ENCODE measurements around the gene PWP1. TPM values are rescaled to one million over a fixed set of nuclear protein-coding genes. Genes with fewer than 3 reads are reported as not detected.
A peak's percentile ranks its signal among the peaks of the same experiment; 100 is the strongest.

PWP1 gene
- total and polyA plus RNA-seq, 2 donors (not counting 1 experiment from before 2014, with no cell fraction given): 51.2 to 63.5 TPM

- ATAC-seq (ENCODE audit: low read depth): no peak
- Mint-ChIP-seq H3K4me3 (no peak overlapping the region), H3K27me3 (peaks cover 11% of the 10 kb centered on the region), H3K4me1 (peaks cover 19% of the 10 kb centered on the region), H3K9me3 (ENCODE audit: insufficient read depth) (no peaks in the 10 kb centered on the region), H3K27ac (peak overlapping the region; percentile 46)
- peaks cover 12 to 17% of the 10 kb centered on the region in 2 donors for H3K4me1 ChIP-seq (ENCODE audit: control insufficient read depth in 2 of 2, insufficient read depth in 2 of 2, low read length in 2 of 2)
- H3K4me3 ChIP-seq (ENCODE audit: control extremely low read depth in 1 of 5, extremely low read depth in 1 of 5, insufficient read depth in 1 of 5, low read depth in 2 of 5, low read length in 4 of 5): no peak overlapping the region
- POLR2A ChIA-PET: no interaction called here
- intact Hi-C loops (cut with micrococcal nuclease): no loop called here
- no peak for DNase-seq
- no peak overlapping the region for H3K27ac ChIP-seq (ENCODE audit: low read length in 2 of 2)
- H3K79me2 ChIP-seq (ENCODE audit: control insufficient read depth, insufficient read depth, low read length): peaks cover 19% of the 10 kb centered on the region
- CTCF ChIA-PET: interaction anchor here (0.9 to 14.2 kb wide), 3 partner anchors 10 to 204 kb away, joined by 3 to 324 read pairs (median 5); no protein-coding TSS in a partner anchor
- H3K9me3 ChIP-seq (ENCODE audit: control extremely low read depth in 1 of 3, control insufficient read depth in 2 of 3, insufficient read depth in 1 of 3, low read length in 2 of 3): no peaks in the 10 kb centered on the region
- no peaks in the 10 kb centered on the region for H4K20me1 ChIP-seq (ENCODE audit: control insufficient read depth, insufficient read depth, low read length, poor library complexity, severe bottlenecking)
- 100% methylated on average over 5 of the region's 5 CpGs for WGBS (ENCODE audit: insufficient coverage)
- no peaks in the 10 kb centered on the region for H3K36me3 ChIP-seq (replicated peaks in 1 of 2; ENCODE audit: control extremely low read depth in 1 of 2, control insufficient read depth in 1 of 2, extremely low read depth in 1 of 2, insufficient read depth in 2 of 2, low read length in 1 of 2)
- TF ChIP-seq CTCF (IDR thresholded peaks at IDR 0.05) (no peak), EZH2 (IDR thresholded peaks at IDR 0.05; ENCODE audit: borderline replicate concordance, insufficient read depth, low read depth, low read length, poor library complexity, severe bottlenecking) (no peak)
- H2AFZ ChIP-seq (ENCODE audit: insufficient read depth, low read depth, low read length, poor library complexity, severe bottlenecking): no peak overlapping the region
- H3K9ac ChIP-seq (ENCODE audit: low read length): no peak overlapping the region
- H3K4me2 ChIP-seq (replicated peaks; ENCODE audit: low read depth, low read length, poor library complexity, severe bottlenecking): no peak overlapping the region
- peaks cover 0 to 11% (median 0%) of the 10 kb centered on the region in 4 experiments for H3K27me3 ChIP-seq (replicated peaks in 1 of 4; ENCODE audit: control extremely low read depth in 1 of 4, control insufficient read depth in 3 of 4, insufficient read depth in 4 of 4, low read length in 3 of 4)
Observed at GRCh38 chr12:107681455-107681835, 4.2 kb upstream of the PWP1 start.

GRCh38 chr12:107681836-107682820 is 3.5 kb upstream of the PWP1 start:
- 92% methylated on average over 17 of the region's 19 CpGs for WGBS (ENCODE audit: insufficient coverage)
- H3K4me1 Mint-ChIP-seq: peaks cover 23% of the 10 kb centered on the region

More at GRCh38 chr12:107681836-107682820, 3.5 kb upstream of the PWP1 start:
- POLR2A ChIA-PET: no interaction called here
- H4K20me1 ChIP-seq (ENCODE audit: control insufficient read depth, insufficient read depth, low read length, poor library complexity, severe bottlenecking): no peaks in the 10 kb centered on the region
- H3K36me3 ChIP-seq (replicated peaks in 1 of 2; ENCODE audit: control extremely low read depth in 1 of 2, control insufficient read depth in 1 of 2, extremely low read depth in 1 of 2, insufficient read depth in 2 of 2, low read length in 1 of 2): no peaks in the 10 kb centered on the region
- no peak overlapping the region for H2AFZ ChIP-seq (ENCODE audit: insufficient read depth, low read depth, low read length, poor library complexity, severe bottlenecking)
- no peak overlapping the region for H3K27ac ChIP-seq (ENCODE audit: low read length in 2 of 2)
- intact Hi-C loops (cut with micrococcal nuclease): no loop called here
- H3K9ac ChIP-seq (ENCODE audit: low read length): no peak overlapping the region
- H3K27me3 ChIP-seq (replicated peaks in 1 of 4; ENCODE audit: control extremely low read depth in 1 of 4, control insufficient read depth in 3 of 4, insufficient read depth in 4 of 4, low read length in 3 of 4): peaks cover 0 to 6% (median 0%) of the 10 kb centered on the region in 4 experiments
- CTCF ChIA-PET: interaction anchor here (0.9 to 14.2 kb wide), 4 partner anchors 8 to 204 kb away, joined by 3 to 324 read pairs (median 4); no protein-coding TSS in a partner anchor
- no peak overlapping the region for H3K4me2 ChIP-seq (replicated peaks; ENCODE audit: low read depth, low read length, poor library complexity, severe bottlenecking)
- TF ChIP-seq EZH2 (IDR thresholded peaks at IDR 0.05; ENCODE audit: borderline replicate concordance, insufficient read depth, low read depth, low read length, poor library complexity, severe bottlenecking) (no peak), CTCF (IDR thresholded peaks at IDR 0.05) (no peak)
- Mint-ChIP-seq H3K27me3 (peaks cover 4% of the 10 kb centered on the region), H3K27ac (peak overlapping the region; percentile 46), H3K9me3 (ENCODE audit: insufficient read depth) (no peaks in the 10 kb centered on the region), H3K4me3 (no peak overlapping the region)
- H3K4me1 ChIP-seq (ENCODE audit: control insufficient read depth in 2 of 2, insufficient read depth in 2 of 2, low read length in 2 of 2): peaks cover 16 to 22% of the 10 kb centered on the region in 2 donors
- ATAC-seq (ENCODE audit: low read depth): no peak
- peaks cover 26% of the 10 kb centered on the region for H3K79me2 ChIP-seq (ENCODE audit: control insufficient read depth, insufficient read depth, low read length)
- H3K4me3 ChIP-seq (ENCODE audit: control extremely low read depth in 1 of 5, extremely low read depth in 1 of 5, insufficient read depth in 1 of 5, low read depth in 2 of 5, low read length in 4 of 5): no peak overlapping the region
- no peaks in the 10 kb centered on the region for H3K9me3 ChIP-seq (ENCODE audit: control extremely low read depth in 1 of 3, control insufficient read depth in 2 of 3, insufficient read depth in 1 of 3, low read length in 2 of 3)
- DNase-seq: no peak
